Measurements from ENCODE around the gene GPR148. TPM values are rescaled to one million over a fixed set of nuclear protein-coding genes. Genes with fewer than 3 reads are reported as not detected.
A peak's percentile ranks its signal among the peaks of the same experiment; 100 is the strongest.

The GPR148 gene
- polyA plus RNA-seq, 2 of the 4 experiments (the other 2 are of a cell fraction): not detected

GRCh38 chr2:130762031-130762909 lies 33.4 kb downstream of the GPR148 start (continued):
- TF ChIP-seq, protein P1, sequence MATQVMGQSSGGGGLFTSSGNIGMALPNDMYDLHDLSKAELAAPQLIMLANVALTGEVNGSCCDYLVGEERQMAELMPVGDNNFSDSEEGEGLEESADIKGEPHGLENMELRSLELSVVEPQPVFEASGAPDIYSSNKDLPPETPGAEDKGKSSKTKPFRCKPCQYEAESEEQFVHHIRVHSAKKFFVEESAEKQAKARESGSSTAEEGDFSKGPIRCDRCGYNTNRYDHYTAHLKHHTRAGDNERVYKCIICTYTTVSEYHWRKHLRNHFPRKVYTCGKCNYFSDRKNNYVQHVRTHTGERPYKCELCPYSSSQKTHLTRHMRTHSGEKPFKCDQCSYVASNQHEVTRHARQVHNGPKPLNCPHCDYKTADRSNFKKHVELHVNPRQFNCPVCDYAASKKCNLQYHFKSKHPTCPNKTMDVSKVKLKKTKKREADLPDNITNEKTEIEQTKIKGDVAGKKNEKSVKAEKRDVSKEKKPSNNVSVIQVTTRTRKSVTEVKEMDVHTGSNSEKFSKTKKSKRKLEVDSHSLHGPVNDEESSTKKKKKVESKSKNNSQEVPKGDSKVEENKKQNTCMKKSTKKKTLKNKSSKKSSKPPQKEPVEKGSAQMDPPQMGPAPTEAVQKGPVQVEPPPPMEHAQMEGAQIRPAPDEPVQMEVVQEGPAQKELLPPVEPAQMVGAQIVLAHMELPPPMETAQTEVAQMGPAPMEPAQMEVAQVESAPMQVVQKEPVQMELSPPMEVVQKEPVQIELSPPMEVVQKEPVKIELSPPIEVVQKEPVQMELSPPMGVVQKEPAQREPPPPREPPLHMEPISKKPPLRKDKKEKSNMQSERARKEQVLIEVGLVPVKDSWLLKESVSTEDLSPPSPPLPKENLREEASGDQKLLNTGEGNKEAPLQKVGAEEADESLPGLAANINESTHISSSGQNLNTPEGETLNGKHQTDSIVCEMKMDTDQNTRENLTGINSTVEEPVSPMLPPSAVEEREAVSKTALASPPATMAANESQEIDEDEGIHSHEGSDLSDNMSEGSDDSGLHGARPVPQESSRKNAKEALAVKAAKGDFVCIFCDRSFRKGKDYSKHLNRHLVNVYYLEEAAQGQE (IDR thresholded peaks at IDR 0.05): no peak
- TF ChIP-seq, protein P2, sequence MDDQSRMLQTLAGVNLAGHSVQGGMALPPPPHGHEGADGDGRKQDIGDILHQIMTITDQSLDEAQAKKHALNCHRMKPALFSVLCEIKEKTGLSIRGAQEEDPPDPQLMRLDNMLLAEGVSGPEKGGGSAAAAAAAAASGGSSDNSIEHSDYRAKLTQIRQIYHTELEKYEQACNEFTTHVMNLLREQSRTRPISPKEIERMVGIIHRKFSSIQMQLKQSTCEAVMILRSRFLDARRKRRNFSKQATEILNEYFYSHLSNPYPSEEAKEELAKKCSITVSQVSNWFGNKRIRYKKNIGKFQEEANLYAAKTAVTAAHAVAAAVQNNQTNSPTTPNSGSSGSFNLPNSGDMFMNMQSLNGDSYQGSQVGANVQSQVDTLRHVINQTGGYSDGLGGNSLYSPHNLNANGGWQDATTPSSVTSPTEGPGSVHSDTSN (IDR thresholded peaks at IDR 0.05): no peak
- TF ChIP-seq ZNF302 (CRISPR knock-in tag; IDR thresholded peaks at IDR 0.05) (no peak), PHF8 (IDR thresholded peaks at IDR 0.05; ENCODE audit: borderline replicate concordance, low read depth) (no peak), TFCP2L1 (CRISPR knock-in tag; IDR thresholded peaks at IDR 0.05) (no peak), ATOH8 (CRISPR knock-in tag; IDR thresholded peaks at IDR 0.05; ENCODE audit: low read depth) (no peak), FOSL2 (IDR thresholded peaks at IDR 0.05) (no peak), FOSL2 (CRISPR knock-in tag; IDR thresholded peaks at IDR 0.05) (no peak)

GRCh38 chr2:130762910-130763385 lies 34.1 kb downstream of the GPR148 start:
- Histone ChIP-seq H3K9me3 (no peaks in the 10 kb centered on the region), H3K4me2 (no peak overlapping the region), H3K4me1 (no peaks in the 10 kb centered on the region), H3K27ac (no peak overlapping the region), H3K4me3 (no peak overlapping the region)
- ChIA-PET POLR2A (no interaction called here), CTCF (interaction anchor here (0.8 to 2.5 kb wide), 2 partner anchors 35 to 111 kb away, joined by 3 to 7 read pairs; no protein-coding TSS in a partner anchor)
- DNase-seq (ENCODE audit: low read depth in 1 of 2, low spot score in 1 of 2) (no peak), ATAC-seq (peak in 1 of 2 experiments; percentile 46; a peak in 3 of 6 replicates), FAIRE-seq (no peak)
- WGBS (ENCODE audit: missing lambda C conversion rate): 27% methylated on average over 7 of the region's 22 CpGs
- TF ChIP-seq RAD21 (conservative IDR thresholded peaks at IDR 0.05 in 1 of 2, IDR thresholded peaks at IDR 0.05 in 1 of 2) (no peak), CBX8 (IDR thresholded peaks at IDR 0.05) (no peak), CEBPB (IDR thresholded peaks at IDR 0.05) (no peak)

GRCh38 chr2:130763405-130763804 lies 34.5 kb downstream of the GPR148 start:
- H3K4me1 ChIP-seq: no peaks in the 10 kb centered on the region
- POLR2A ChIA-PET: no interaction called here
- WGBS (ENCODE audit: missing lambda C conversion rate): 60% methylated on average over 1 of the region's 12 CpGs
- H3K4me3 ChIP-seq: no peak overlapping the region
- ATAC-seq: no peak
- H3K4me2 ChIP-seq: no peak overlapping the region
- no peak overlapping the region for H3K27ac ChIP-seq
- TF ChIP-seq FOSB (CRISPR knock-in tag; IDR thresholded peaks at IDR 0.05) (no peak), JUNB (IDR thresholded peaks at IDR 0.05) (no peak), CBX2 (IDR thresholded peaks at IDR 0.05; ENCODE audit: borderline replicate concordance, low read depth) (no peak), PHF8 (IDR thresholded peaks at IDR 0.05; ENCODE audit: borderline replicate concordance, low read depth) (no peak), ZFP36 (IDR thresholded peaks at IDR 0.05; ENCODE audit: borderline replicate concordance, partially characterized antibody) (no peak), KDM5A (IDR thresholded peaks at IDR 0.05) (no peak), RARB (CRISPR knock-in tag; IDR thresholded peaks at IDR 0.05) (no peak), NR3C1 (IDR thresholded peaks at IDR 0.05) (no peak)
- TF ChIP-seq, protein P3, sequence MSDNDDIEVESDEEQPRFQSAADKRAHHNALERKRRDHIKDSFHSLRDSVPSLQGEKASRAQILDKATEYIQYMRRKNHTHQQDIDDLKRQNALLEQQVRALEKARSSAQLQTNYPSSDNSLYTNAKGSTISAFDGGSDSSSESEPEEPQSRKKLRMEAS (IDR thresholded peaks at IDR 0.05): no peak
- TF ChIP-seq, protein P2 (IDR thresholded peaks at IDR 0.05): no peak
- no peak for FAIRE-seq
- no peaks in the 10 kb centered on the region for H3K9me3 ChIP-seq
- no peak for DNase-seq (ENCODE audit: low read depth in 1 of 2, low spot score in 1 of 2)
- CTCF ChIA-PET: interaction anchor here (0.8 to 2.5 kb wide), 2 partner anchors 34 to 110 kb away, joined by 3 to 7 read pairs; no protein-coding TSS in a partner anchor
